HepG2 (cell line): ENCODE measurements around the gene HEBP1. TPM values are rescaled to one million over a fixed set of nuclear protein-coding genes. Genes with fewer than 3 reads are reported as not detected.

Experiments used
- ATAC-seq: fragments of 200-7000 bp; cut with Tn5 transposase; 3 replicates; pipeline ENCODE4 v1.9.1; 2020; ENCODE audit warnings: mild to moderate bottlenecking, moderate library complexity
- BruUV-seq: library from RNA; stranded (reverse); fragments of 400-500 nt; replicated peaks from 2 replicates; lab custom pipeline; 2021; lab: Mats Ljungman, UMichigan
- CTCF ChIA-PET: fragments of 300-600 bp; formaldehyde crosslinking; extraction: SDS; loops from one replicate; lab custom pipeline; 2021; ENCODE audit warnings: low total read pairs, inconsistent platforms, low intra/inter-chr PET ratio; lab: Yijun Ruan, JAX
- POLR2A ChIA-PET: fragments of 350-600 bp; sonication (Branson Sonifier 250); formaldehyde crosslinking; loops from one replicate; lab custom pipeline; 2020; ENCODE audit warnings: antibody characterized with exemption, inconsistent platforms; lab: Yijun Ruan, JAX
- DNase-seq: peaks from one replicate; pipeline ENCODE4 v3.0.0-alpha.2; 2015; ENCODE audit warnings: low spot score
- FAIRE-seq: peaks from 3 replicates; lab custom pipeline; 2011; peaks lifted over from hg19 to GRCh38; lab: Jason Lieb, UNC
- H2AFZ ChIP-seq: one replicate; pipeline ENCODE4 v1.6.1; 2011; ENCODE audit warnings: low read length, inconsistent platforms
- H3K27ac ChIP-seq: fragments of 300-600 bp; 3 replicates; pipeline ENCODE4 v1.8.0; 2011; ENCODE audit warnings: mixed run types, mild to moderate bottlenecking, mixed read lengths, low read length, inconsistent platforms; ENCODE audit not compliant: insufficient read depth; ENCODE audit errors: extremely low read length
- H3K27me3 ChIP-seq, 2 experiments: fragments of 200-600 bp in 1 of 2; 2 replicates in 1 of 2; 3 replicates in 1 of 2; pipeline versions ENCODE4 v1.6.0 to v1.8.0; 2011; ENCODE audit warnings: low read length in 2 of 2, mild to moderate bottlenecking in 2 of 2, moderate library complexity in 2 of 2, inconsistent platforms in 1 of 2; ENCODE audit not compliant: insufficient read depth in 2 of 2, control insufficient read depth in 1 of 2
- H3K36me3 ChIP-seq, 2 experiments: fragments of 200-600 bp in 1 of 2; replicated peaks in 1 of 2; 2 replicates in 1 of 2; 3 replicates in 1 of 2; pipeline versions ENCODE4 v1.5.1 to v1.8.0; 2011; ENCODE audit warnings: low read length in 2 of 2, inconsistent platforms in 1 of 2; ENCODE audit not compliant: insufficient read depth in 2 of 2, control insufficient read depth in 1 of 2
- H3K4me1 ChIP-seq: 2 replicates; pipeline ENCODE4 v1.5.1; 2012; ENCODE audit warnings: low read length, inconsistent platforms; ENCODE audit not compliant: insufficient read depth
- H3K4me2 ChIP-seq: 2 replicates; pipeline ENCODE4 v1.6.0; 2011; ENCODE audit warnings: low read depth, low read length, inconsistent platforms
- H3K4me3 ChIP-seq, 3 experiments: fragments of 200-600 bp in 1 of 3; sonication (generic), shearing (Covaris generic) in 1 of 3; replicated peaks in 1 of 3; 2 replicates each; pipeline ENCODE4 v1.5.1; 2011 to 2016; ENCODE audit warnings: low read length in 3 of 3, inconsistent platforms in 2 of 3, low read depth in 2 of 3, mild to moderate bottlenecking in 2 of 3, control low read depth in 1 of 3, mixed read lengths in 1 of 3; ENCODE audit not compliant: insufficient read depth in 1 of 3
- H3K79me2 ChIP-seq: one replicate; pipeline ENCODE4 v1.6.1; 2011; ENCODE audit warnings: low read length, inconsistent platforms; ENCODE audit not compliant: insufficient read depth
- H3K9ac ChIP-seq: 2 replicates; pipeline ENCODE4 v1.6.0; 2011; ENCODE audit warnings: mild to moderate bottlenecking, low read depth, low read length, inconsistent platforms; ENCODE audit not compliant: insufficient read depth
- H3K9me3 ChIP-seq: 2 replicates; pipeline ENCODE4 v1.5.1; 2012; ENCODE audit warnings: mild to moderate bottlenecking, low read length
- H4K20me1 ChIP-seq: 2 replicates; pipeline ENCODE4 v1.6.0; 2011; ENCODE audit warnings: inconsistent platforms, mild to moderate bottlenecking, low read length, moderate library complexity; ENCODE audit not compliant: insufficient read depth
- ATF5 ChIP-seq: sonication (generic); formaldehyde crosslinking; IDR thresholded peaks from 2 replicates; pipeline ENCODE4 v1.4.0; 2020; ENCODE audit warnings: mild to moderate bottlenecking, low read depth, missing genetic modification reagents
- CSRNP2 ChIP-seq: sonication (generic); formaldehyde crosslinking; conservative IDR thresholded peaks from 2 replicates; pipeline ENCODE4 v1.8.0; 2022; ENCODE audit warnings: low read depth, missing genetic modification reagents
- NFE2 ChIP-seq: sonication (generic); formaldehyde crosslinking; IDR thresholded peaks from 2 replicates; pipeline ENCODE4 v1.4.0; 2020; ENCODE audit warnings: missing genetic modification reagents
- PLRG1 ChIP-seq: fragments of 450-650 bp; conservative IDR thresholded peaks from 2 replicates; pipeline ENCODE4 v1.6.1; 2016
- RNF2 ChIP-seq: fragments of 450-650 bp; conservative IDR thresholded peaks from 2 replicates; pipeline ENCODE4 v1.6.1; 2016; ENCODE audit warnings: low read depth
- SNAPC4 ChIP-seq: sonication (generic); formaldehyde crosslinking; IDR thresholded peaks from 2 replicates; pipeline ENCODE4 v1.4.0; 2020; ENCODE audit warnings: mild to moderate bottlenecking, missing genetic modification reagents
- SSRP1 ChIP-seq: IDR thresholded peaks from 2 replicates; pipeline ENCODE4 v1.6.1; 2016; ENCODE audit warnings: control low read depth
- ZNF282 ChIP-seq: fragments of 450-650 bp; IDR thresholded peaks from 2 replicates; pipeline ENCODE4 v1.6.1; 2018; ENCODE audit not compliant: partially characterized antibody
- ZNF362 ChIP-seq: sonication (generic); formaldehyde crosslinking; IDR thresholded peaks from 2 replicates; pipeline ENCODE4 v1.4.0; 2020; ENCODE audit warnings: missing genetic modification reagents, mild to moderate bottlenecking, borderline replicate concordance
- ZNF788 ChIP-seq: sonication (generic); formaldehyde crosslinking; IDR thresholded peaks from 2 replicates; pipeline ENCODE4 v1.5.0; 2020; ENCODE audit warnings: mild to moderate bottlenecking, missing genetic modification reagents, borderline replicate concordance
- WGBS: methylation state at CpG from one replicate; pipeline ENCODE4 v1.1.6; 2017; ENCODE audit warnings: low lambda C conversion rate; 5-methylcytosine and 5-hydroxymethylcytosine counted together
- in situ Hi-C: cut with HindIII; loops from 2 replicates; pipeline ENCODE4 v1.10.0; 2017; ENCODE audit warnings: low pct_unique_long_range_greater_than_20kb; ENCODE audit not compliant: extremely low pct_ligation_motif_present
- intact Hi-C: fragments of 100-400 bp; cut with micrococcal nuclease; formaldehyde crosslinking; loops from one replicate; pipeline ENCODE4 v1.10.0; 2022; ENCODE audit not compliant: unreplicated experiment
- polyA plus RNA-seq, 8 experiments: library from polyadenylated mRNA; depleted of rRNA in 3 of 8; stranded (reverse) in 7 of 8; unstranded in 1 of 8; fragments of >200 nt; fragmentation: Illumina TruSeq in 4 of 8; extraction: Trizol in 4 of 8; gene quantifications; 2 replicates each; pipeline versions ENCODE4 v1.2.1 to v1.2.3, GENCODE V29; 2011 to 2016; ENCODE audit warnings: low read depth in 4 of 8, missing spikeins in 1 of 8, mixed read lengths in 1 of 8; ENCODE audit not compliant: insufficient read depth in 1 of 8
- total RNA-seq, 5 experiments: library from RNA; depleted of rRNA; stranded (reverse); fragments of >200 nt; fragmentation: Illumina TruSeq; extraction: Trizol; gene quantifications; 2 replicates each; pipeline ENCODE4 v1.2.3, GENCODE V29; 2016; ENCODE audit warnings: low read depth in 1 of 5
- TF ChIP-seq, protein P1 (sequence below): sonication (generic); formaldehyde crosslinking; IDR thresholded peaks from 2 replicates; pipeline ENCODE4 v1.5.0; 2020; ENCODE audit warnings: mild to moderate bottlenecking, missing genetic modification reagents
- TF ChIP-seq, protein P2 (sequence below): sonication (generic); formaldehyde crosslinking; IDR thresholded peaks from 2 replicates; pipeline ENCODE4 v1.4.0; 2020; ENCODE audit warnings: low read depth, mild to moderate bottlenecking, missing genetic modification reagents

Gene HEBP1
- total and polyA plus RNA-seq, 2 of the 13 experiments (the other 11 are each of a cell fraction or from before 2014, with no cell fraction given) = 7.8 to 9.4 TPM

GRCh38 chr12:12936983-12937491 is 63.0 kb downstream of the HEBP1 start:
- H3K4me3 ChIP-seq = no peak overlapping the region
- no peaks in the 10 kb centered on the region; a peak in 1 of 5 replicates for H3K27me3 ChIP-seq
- H3K9me3 ChIP-seq = no peaks in the 10 kb centered on the region
- FAIRE-seq = no peak
- BruUV-seq = no TSS peak
- in situ Hi-C loops (no loop called here), intact Hi-C loops (no loop called here)
- ChIA-PET POLR2A (no interaction called here), CTCF (no interaction called here)
- no peak overlapping the region for H3K27ac ChIP-seq
- H2AFZ ChIP-seq = no peak overlapping the region
- WGBS = 98% methylated on average over 11 of the region's 11 CpGs
- no peaks in the 10 kb centered on the region for H3K79me2 ChIP-seq
- no peak for DNase-seq
- no peak for ATAC-seq
- H3K36me3 ChIP-seq = peaks cover 0 to 4% of the 10 kb centered on the region in 2 experiments; a peak in 1 of 5 replicates
- H3K4me2 ChIP-seq = no peak overlapping the region
- no peak overlapping the region for H3K9ac ChIP-seq
- H4K20me1 ChIP-seq = no peaks in the 10 kb centered on the region
- no peaks in the 10 kb centered on the region for H3K4me1 ChIP-seq
- no peak for TF ChIP-seq CSRNP2
- TF ChIP-seq SNAPC4 (CRISPR knock-in tag) = no peak
- TF ChIP-seq SSRP1 (CRISPR knock-in tag) = no peak
- TF ChIP-seq ZNF362 (CRISPR knock-in tag) = no peak
- TF ChIP-seq, protein P1, sequence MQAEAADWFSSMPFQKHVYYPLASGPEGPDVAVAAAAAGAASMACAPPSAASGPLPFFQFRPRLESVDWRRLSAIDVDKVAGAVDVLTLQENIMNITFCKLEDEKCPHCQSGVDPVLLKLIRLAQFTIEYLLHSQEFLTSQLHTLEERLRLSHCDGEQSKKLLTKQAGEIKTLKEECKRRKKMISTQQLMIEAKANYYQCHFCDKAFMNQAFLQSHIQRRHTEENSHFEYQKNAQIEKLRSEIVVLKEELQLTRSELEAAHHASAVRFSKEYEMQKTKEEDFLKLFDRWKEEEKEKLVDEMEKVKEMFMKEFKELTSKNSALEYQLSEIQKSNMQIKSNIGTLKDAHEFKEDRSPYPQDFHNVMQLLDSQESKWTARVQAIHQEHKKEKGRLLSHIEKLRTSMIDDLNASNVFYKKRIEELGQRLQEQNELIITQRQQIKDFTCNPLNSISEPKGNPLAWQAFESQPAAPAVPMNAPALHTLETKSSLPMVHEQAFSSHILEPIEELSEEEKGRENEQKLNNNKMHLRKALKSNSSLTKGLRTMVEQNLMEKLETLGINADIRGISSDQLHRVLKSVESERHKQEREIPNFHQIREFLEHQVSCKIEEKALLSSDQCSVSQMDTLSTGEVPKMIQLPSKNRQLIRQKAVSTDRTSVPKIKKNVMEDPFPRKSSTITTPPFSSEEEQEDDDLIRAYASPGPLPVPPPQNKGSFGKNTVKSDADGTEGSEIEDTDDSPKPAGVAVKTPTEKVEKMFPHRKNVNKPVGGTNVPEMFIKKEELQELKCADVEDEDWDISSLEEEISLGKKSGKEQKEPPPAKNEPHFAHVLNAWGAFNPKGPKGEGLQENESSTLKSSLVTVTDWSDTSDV = no peak
- TF ChIP-seq, protein P2, sequence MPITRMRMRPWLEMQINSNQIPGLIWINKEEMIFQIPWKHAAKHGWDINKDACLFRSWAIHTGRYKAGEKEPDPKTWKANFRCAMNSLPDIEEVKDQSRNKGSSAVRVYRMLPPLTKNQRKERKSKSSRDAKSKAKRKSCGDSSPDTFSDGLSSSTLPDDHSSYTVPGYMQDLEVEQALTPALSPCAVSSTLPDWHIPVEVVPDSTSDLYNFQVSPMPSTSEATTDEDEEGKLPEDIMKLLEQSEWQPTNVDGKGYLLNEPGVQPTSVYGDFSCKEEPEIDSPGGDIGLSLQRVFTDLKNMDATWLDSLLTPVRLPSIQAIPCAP = no peak
- TF ChIP-seq ZNF788 (CRISPR knock-in tag) = no peak
- no peak for TF ChIP-seq ZNF282
- no peak for TF ChIP-seq PLRG1
- TF ChIP-seq NFE2 (CRISPR knock-in tag) = no peak
- no peak for TF ChIP-seq ATF5 (CRISPR knock-in tag)
- no peak for TF ChIP-seq RNF2
